Camera-type eye (tissue), 1 donor: ENCODE results near the gene FBXL20. TPM values are rescaled to one million over a fixed set of nuclear protein-coding genes. Genes with fewer than 3 reads are reported as not detected.

Experiments
- total RNA-seq: library from RNA; depleted of rRNA; stranded (reverse); fragments of >200 nt; gene quantifications from one replicate; pipeline ENCODE4 v1.2.3, GENCODE V29; 2014

Gene FBXL20
- total RNA-seq: 56.0 TPM

GRCh38 chr17:39401412-39402243 is at the start of gene FBXL20:
TSS of gene FBXL20 (minus strand) at chr17:39401626. CDS start at chr17:39401402, 224 bp downstream.

GRCh38 chr17:39450847-39451581 is 49.6 kb upstream of the FBXL20 start, which contains the start of gene MED1:
TSS of gene MED1 (minus strand) at chr17:39451263. CDS start at chr17:39451062, 201 bp downstream.

GRCh38 chr17:39225308-39225958 is 176.0 kb downstream of the FBXL20 start, which contains the start of gene STAC2:
TSS of gene STAC2 (minus strand) at chr17:39225945. CDS start at chr17:39225502, 443 bp downstream.

Other genes starting within 250 kb of the FBXL20 start
- 49.3 TPM for gene PLXDC1, start 250.0 kb downstream of the FBXL20 start, total RNA-seq
- 1.3 TPM for gene ARL5C, start 235.5 kb downstream of the FBXL20 start, total RNA-seq
- gene CACNB1, start 204.0 kb downstream of the FBXL20 start, total RNA-seq: 32.9 TPM
- gene RPL19, start 201.3 kb downstream of the FBXL20 start, total RNA-seq: 1,596 TPM
- gene STAC2, start 175.7 kb downstream of the FBXL20 start, total RNA-seq: 2.1 TPM
- gene MED1, start 49.6 kb upstream of the FBXL20 start, total RNA-seq: 32.5 TPM
- 62.7 TPM for gene CDK12, start 59.9 kb upstream of the FBXL20 start, total RNA-seq
- 3.7 TPM for gene NEUROD2, start 206.3 kb upstream of the FBXL20 start, total RNA-seq
- gene PPP1R1B, start 225.3 kb upstream of the FBXL20 start, total RNA-seq: 10.2 TPM
- gene STARD3, start 235.5 kb upstream of the FBXL20 start, total RNA-seq: 42.5 TPM